ENCODE measurements around the gene SEMA3F. TPM values are rescaled to one million over a fixed set of nuclear protein-coding genes. Genes with fewer than 3 reads are reported as not detected.

SEMA3F gene
- total and polyA plus RNA-seq, 10 of the 15 experiments (the other 5 are each of a cell fraction or from before 2014, with no cell fraction given), result 0.08 to 0.28 (median 0.12) TPM; not detected in 6

DNA sequence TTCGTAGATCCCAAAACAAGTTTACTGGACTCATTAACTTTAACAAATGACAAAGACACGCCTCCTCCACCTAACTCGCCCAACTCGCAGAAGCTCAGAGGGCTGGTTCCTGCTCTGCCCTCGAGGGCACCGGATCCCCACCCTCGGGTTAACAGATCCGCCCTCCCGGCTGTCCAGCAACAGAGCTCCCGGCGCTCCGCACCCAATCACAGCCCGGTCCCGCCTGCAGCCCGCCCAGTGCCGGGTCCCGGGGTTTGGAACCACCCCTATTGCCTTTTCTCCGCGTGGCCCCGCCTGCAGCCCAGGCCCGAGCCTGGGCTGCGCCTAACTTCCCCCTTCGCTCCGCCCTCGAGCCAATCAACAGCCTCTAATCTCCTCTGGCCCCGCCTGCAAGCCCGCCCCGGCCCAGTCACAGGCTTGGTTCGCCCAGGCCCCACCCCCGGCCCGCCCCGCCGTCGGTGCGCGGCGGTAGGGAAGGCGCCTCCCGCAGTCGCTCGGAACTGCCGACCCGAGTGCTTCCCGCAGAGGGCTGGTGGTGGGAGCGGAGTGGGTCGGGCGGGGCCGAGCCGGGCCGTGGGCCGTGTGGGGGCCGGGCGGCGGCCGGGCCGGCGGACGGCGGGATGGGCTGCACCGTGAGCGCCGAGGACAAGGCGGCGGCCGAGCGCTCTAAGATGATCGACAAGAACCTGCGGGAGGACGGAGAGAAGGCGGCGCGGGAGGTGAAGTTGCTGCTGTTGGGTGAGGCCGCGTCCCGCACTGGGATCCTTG is 80.8 kb downstream of the SEMA3F start, which contains the start of gene GNAI2 (continued):
- TF ChIP-seq, protein P1, sequence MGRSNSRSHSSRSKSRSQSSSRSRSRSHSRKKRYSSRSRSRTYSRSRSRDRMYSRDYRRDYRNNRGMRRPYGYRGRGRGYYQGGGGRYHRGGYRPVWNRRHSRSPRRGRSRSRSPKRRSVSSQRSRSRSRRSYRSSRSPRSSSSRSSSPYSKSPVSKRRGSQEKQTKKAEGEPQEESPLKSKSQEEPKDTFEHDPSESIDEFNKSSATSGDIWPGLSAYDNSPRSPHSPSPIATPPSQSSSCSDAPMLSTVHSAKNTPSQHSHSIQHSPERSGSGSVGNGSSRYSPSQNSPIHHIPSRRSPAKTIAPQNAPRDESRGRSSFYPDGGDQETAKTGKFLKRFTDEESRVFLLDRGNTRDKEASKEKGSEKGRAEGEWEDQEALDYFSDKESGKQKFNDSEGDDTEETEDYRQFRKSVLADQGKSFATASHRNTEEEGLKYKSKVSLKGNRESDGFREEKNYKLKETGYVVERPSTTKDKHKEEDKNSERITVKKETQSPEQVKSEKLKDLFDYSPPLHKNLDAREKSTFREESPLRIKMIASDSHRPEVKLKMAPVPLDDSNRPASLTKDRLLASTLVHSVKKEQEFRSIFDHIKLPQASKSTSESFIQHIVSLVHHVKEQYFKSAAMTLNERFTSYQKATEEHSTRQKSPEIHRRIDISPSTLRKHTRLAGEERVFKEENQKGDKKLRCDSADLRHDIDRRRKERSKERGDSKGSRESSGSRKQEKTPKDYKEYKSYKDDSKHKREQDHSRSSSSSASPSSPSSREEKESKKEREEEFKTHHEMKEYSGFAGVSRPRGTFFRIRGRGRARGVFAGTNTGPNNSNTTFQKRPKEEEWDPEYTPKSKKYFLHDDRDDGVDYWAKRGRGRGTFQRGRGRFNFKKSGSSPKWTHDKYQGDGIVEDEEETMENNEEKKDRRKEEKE (IDR thresholded peaks at IDR 0.05), result no peak
- TF ChIP-seq PAX8 (IDR thresholded peaks at IDR 0.05) (no peak), SMC3 (IDR thresholded peaks at IDR 0.05; ENCODE audit: borderline replicate concordance, low read length) (no peak), POU2F2 (IDR thresholded peaks at IDR 0.05; ENCODE audit: borderline replicate concordance, low read depth, low read length) (peak; percentile 83), CREB1 (IDR thresholded peaks at IDR 0.05; ENCODE audit: low read depth) (0 out of 2 replicates have a peak, but pooled peaks have one; percentile 35), NFYA (IDR thresholded peaks at IDR 0.05; ENCODE audit: borderline replicate concordance, low read depth, low read length) (no peak), JUND (IDR thresholded peaks at IDR 0.05; ENCODE audit: low read depth, low read length) (no peak)
- TF ChIP-seq, protein P2, sequence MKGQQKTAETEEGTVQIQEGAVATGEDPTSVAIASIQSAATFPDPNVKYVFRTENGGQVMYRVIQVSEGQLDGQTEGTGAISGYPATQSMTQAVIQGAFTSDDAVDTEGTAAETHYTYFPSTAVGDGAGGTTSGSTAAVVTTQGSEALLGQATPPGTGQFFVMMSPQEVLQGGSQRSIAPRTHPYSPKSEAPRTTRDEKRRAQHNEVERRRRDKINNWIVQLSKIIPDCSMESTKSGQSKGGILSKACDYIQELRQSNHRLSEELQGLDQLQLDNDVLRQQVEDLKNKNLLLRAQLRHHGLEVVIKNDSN (IDR thresholded peaks at IDR 0.05; ENCODE audit: borderline replicate concordance, extremely low read length, insufficient read depth, low read depth, low read length), result no peak
